Superior temporal gyrus (tissue), 1 donor: ENCODE measurements around the gene FOXL3.
"Not testable (repeated sequence)": the region's sequence is repeated elsewhere in the genome, so short reads cannot be mapped to it uniquely, and the experiment has no call there.

Source experiments
- DNase-seq: peaks from one replicate; pipeline ENCODE4 v3.0.0-alpha.2; 2016; ENCODE audit errors: extremely low spot score

Gene FOXL3

DNA sequence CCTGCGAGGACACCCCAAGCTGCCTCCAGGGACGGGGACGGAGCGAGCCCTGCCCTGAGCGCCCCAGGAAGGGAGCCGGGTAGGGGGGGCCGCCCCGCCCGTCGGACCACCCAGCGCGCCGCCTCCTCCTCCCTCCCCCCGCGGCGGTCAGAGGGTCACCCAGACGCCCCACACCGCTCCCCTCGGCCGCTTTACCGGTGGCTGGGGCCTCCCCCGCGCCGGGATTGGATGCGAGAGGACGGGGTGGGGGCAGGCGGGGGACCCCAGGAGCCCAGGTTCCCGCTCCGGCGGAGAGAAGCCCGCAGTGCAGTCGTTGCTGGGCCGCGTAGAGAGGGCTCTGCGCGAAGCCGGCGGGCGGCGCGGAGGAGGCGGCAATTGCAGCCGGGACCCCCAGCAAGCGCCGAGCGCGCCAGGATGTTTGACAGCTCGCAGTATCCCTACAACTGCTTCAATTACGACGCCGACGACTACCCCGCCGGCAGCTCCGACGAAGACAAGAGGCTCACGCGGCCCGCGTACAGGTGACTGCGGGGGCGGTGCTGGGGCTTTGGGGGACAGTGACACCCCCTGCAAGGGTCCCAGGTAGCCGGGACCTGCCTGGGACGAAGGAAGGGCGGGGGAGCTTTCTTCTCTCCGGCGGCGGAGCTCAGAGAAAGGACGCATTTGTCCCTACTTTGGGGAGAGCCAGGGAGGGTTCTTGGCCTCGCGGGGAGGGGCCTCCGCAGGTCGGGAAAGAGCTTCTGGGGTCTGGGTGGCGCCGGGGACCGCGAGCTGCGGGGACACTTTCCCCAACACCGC, at the start of gene FOXL3:
FOXL3 (plus strand) TSS at position 415 of the 798 bp plus-strand sequence; CDS start at position 415, 0 bp downstream.
- DNase-seq = no peak

DNA sequence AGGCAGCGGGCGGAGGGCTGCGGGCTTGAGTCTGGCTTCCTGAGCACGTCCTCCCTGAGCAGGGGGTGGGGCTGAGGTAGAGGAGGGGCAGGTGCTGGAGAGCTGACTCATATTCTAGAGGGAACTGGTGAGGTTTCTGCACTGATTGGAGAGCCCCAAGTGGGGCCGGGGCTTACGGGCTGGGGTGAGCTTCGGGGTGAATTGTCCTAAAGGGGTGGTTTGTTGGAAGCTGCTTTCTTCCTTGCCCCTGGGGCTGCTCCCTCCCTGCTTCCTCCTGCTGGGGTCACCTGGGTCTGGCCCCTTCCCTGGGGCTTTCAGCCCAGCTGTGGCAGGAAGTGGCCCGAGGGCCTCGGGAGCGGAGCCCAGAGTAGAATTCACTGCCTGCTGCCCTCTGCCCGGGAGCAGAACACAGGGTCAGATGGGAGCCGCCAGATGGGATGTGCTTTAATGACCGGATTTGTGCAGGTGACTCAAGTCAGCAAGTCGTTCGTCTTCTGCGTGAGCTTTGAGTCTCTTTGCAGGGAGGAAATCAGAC, 49.0 kb upstream of the FOXL3 start:
- DNase-seq = no peak

DNA sequence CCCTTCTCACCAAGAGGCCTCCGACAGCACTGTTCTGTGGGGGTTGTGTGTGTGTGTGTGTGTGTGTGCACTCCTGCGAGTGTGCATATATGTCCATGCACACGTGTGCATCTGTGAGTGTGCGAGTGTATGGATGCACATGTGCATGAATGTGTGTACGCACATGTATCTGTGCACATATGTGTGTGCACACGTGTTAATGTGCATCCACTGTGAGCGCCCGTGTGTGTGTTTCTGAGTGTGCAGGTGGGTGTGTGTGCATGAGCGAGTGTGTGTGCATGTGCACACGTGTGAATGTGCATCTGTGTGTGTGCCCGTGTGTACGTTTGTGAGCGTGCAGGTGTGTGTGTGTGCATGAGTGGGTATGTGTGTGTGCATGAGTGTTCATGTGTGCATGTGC, 48.5 kb upstream of the FOXL3 start:
- no peak for DNase-seq

DNA sequence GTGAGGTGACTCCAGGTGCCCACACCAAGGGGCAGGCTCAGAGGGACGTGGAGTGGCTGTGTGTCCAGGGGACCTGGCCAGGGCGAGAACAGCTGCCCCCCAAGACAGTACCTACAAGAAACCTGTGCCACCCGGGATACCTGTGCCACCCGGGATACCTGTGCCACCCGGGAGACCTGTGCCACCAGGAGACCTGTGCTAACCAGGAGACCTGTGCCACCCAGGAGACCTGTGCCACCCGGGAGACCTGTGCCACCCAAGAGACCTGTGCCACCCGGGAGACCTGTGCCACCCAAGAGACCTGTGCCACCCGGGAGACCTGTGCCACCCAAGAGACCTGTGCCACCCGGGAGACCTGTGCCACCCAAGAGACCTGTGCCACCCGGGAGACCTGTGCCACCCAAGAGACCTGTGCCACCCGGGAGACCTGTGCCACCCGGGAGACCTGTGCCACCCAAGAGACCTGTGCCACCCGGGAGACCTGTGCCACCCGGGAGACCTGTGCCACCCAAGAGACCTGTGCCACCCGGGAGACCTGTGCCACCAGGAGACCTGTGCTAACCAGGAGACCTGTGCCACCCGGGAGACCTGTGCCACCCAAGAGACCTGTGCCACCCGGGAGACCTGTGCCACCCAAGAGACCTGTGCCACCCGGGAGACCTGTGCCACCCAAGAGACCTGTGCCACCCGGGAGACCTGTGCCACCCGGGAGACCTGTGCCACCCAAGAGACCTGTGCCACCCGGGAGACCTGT, 47.0 kb upstream of the FOXL3 start:
- not testable (repeated sequence) for DNase-seq

DNA sequence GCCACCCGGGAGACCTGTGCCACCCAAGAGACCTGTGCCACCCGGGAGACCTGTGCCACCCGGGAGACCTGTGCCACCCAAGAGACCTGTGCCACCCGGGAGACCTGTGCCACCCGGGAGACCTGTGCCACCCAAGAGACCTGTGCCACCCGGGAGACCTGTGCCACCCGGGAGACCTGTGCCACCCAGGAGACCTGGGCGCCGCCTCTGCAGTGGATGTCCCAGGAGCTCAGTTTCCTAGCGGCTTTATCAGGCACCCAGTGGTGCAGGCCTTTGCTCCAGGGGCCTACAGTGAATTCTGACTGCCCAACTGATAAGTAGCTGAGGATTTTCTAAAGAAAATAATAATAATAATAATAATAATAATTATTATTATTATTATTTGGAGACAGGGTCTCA, 46.4 kb upstream of the FOXL3 start:
- DNase-seq = not testable (repeated sequence)

DNA sequence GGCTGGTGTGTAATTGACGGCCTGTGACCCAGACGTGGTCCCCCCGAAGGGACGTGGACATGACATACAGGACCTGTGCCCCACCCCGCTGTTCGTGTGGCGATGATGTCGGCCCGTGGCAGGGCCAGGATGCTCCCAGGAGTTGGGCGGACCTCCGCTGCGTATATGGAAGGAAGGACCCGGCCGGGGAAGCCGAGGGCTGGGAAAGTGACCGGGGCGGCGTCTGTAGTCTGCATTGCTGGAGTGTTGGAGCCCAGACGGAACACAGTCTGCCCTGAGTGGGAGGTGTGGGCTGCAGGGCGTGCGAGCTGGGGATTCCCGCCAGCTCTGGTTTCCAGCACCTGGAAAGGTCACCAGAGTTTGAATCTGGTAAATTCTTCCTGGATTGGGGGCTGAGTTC, 45.0 kb upstream of the FOXL3 start:
- DNase-seq = no peak

DNA sequence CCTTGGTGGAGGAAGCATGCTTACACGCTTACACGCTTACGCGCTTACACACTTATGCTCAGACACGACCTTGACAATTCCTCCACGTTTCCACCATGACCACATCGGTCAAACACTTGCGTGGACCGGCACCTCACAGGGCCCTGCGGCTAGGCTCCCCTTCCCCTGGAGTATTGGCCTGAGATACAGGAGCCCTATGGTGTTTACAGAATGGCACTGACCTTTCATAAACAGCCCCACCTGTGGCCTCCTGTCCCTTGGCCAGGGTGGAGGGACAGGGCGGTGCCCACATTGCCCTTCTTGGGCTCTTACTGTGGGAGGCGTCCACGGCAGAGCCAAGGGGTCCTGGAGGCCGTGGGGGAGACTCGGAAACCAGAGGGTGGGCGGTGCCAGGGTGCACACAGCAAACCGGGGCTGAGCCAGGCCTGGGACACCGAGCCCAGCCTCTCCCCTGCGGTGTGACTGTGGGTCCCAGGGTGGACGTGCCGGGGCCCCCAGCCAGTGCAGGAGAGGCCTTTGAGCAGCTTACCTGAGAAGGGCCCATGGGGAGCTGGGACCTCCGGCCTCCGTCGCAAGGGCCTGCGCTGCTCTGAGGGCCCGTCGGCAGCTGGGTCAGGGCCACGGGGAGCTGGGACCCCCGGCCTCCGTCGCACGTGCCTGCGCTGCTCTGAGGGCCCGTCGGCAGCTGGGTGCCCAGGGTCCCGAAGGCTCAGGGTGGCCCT, 44.2 kb upstream of the FOXL3 start:
- no peak for DNase-seq

DNA sequence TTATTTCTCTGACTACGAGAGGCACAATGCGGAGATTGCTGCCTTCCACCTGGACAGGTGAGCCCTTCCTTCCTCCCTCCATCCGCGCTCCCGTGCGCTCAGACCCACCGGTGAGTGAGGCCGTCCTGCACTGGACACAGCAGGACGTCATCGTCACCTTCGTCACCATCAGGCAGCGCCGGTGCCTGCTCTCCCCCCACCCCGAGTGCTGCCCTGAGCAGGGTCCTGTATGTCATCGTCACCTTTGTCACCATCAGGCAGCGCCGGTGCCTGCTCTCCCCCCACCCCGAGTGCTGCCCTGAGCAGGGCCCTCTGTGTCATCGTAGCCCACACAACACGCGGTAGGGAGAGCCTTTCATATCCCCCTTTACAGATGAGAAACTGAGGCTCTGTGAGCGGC, 43.5 kb upstream of the FOXL3 start:
- no peak for DNase-seq

DNA sequence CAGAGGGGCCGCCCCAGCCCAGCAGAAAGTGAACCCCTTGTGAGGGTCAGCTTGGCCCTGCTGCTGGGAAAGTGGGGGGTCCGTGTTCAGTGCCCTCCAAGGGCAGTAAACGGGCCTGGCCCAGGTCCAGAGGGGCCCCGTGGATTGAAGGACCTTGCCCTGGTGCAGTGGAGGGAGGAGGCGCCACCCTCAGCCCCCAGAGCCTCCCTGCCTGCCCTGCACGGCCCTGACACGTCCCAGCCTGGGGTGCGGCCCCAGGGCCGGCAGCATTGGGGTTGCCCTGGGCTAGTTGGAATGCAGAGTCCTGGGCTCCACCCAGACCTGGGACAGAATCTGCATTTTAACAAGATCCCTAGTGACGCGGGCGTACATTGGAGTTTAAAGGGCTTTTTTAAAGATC, 42.8 kb upstream of the FOXL3 start:
- no peak for DNase-seq

DNA sequence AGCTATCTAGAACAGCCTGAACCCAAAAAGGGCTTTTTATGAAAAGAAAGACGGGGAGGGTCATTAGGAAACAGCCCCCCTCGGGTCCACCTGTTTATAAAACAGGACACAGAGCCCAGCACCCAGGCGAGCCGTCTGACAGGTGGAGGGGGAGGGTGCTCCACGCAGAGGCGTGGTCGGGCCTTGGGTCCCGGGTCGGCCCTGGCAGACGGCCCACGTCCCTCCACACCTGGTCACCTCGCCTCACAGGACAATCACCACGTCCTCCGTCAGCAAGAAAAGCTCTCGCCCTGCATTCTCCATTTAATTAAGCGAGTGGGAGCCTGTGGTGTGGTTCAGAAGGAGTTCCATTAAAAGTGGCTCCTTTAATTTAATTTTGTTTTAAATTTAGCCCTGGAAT, 42.3 kb upstream of the FOXL3 start:
- DNase-seq = no peak

DNA sequence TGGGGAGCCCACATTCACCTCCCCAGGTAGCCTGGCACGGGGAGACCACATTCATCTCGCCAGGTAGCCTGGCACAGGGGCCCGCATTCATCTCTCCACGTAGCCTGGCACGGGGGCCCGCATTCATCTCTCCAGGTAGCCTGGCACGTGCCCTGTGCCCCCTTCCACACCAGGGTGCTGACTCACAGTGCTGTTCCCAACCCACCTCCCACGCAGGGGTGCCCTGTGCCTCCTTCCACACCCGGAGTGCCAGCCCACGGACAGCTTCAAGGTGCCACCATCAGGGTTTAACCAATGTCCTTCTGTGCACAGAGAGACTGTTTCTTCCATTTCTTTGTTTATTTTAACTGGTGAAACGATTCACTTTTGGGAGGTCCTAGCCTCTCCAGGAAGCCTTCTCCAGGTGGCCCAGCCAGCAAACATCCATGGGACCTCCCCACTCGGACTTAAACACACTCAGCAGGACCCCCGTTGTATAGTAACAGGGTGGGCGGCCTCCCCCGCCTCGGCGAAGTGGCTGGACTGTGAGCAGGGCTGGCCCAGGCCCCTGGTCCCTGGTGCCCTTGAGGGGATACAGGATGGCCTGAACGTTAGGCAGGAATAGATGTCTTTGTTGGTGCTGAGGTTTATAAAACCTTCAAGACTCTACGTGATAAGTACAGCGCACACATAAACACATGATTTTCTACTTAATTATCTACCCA, 41.1 kb upstream of the FOXL3 start:
- DNase-seq = no peak

DNA sequence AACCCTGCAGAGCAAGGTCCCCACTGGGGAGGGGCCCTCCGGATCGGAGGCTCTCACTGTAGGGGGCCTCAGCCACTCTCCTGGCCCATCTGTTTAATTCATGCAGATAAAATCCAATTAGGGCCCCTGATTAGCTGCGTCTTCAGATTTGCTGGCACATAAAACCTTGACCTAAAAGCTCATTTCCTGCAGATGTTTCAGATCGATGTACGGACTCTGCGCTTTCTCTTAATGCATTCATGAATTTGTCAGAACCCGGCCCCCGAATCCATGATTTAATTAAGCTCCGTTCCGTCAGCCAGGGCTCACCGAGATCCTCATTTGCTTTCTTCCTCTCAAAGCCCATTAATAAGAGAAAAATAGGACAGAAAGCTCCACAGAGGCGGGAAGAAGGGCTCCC, 40.0 kb upstream of the FOXL3 start:
- no peak for DNase-seq

DNA sequence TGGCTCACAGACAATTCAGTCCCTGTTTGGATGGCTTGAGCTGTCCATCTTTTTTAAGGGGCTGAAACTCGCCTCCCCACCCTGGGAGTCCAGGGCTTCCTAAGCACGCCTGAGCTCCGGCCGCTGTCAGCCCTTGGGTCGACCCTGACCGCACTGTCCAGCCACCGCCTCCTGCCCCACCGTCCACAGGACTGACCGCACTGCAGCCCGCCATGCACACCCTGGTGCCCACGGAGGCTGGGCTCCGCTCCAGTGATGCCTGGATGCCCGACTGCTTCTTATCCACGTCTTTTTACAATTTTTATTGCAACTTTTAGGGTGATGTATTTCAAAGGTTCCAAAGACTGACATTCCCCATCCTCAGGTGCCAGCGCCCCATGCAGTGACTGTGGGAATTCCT, 39.4 kb upstream of the FOXL3 start:
- DNase-seq = no peak

DNA sequence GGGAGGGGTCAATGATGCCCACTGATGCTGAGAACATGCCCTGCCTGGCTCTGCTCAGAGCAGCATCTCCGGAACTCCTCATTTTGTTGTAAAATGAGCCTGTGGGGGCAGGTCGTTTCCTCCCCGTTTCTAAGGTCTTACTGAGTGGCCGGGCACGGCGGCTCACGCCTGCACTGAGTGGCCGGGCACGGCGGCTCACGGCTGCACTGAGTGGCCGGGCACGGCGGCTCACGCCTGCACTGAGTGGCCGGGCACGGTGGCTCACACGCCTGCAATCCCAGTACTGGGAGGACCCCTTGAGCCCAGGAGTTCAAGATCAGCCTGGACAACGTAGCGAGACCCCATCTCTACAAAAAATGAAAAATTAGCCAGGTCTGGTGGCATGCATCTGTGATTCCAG, 39.0 kb upstream of the FOXL3 start:
- no peak for DNase-seq

DNA sequence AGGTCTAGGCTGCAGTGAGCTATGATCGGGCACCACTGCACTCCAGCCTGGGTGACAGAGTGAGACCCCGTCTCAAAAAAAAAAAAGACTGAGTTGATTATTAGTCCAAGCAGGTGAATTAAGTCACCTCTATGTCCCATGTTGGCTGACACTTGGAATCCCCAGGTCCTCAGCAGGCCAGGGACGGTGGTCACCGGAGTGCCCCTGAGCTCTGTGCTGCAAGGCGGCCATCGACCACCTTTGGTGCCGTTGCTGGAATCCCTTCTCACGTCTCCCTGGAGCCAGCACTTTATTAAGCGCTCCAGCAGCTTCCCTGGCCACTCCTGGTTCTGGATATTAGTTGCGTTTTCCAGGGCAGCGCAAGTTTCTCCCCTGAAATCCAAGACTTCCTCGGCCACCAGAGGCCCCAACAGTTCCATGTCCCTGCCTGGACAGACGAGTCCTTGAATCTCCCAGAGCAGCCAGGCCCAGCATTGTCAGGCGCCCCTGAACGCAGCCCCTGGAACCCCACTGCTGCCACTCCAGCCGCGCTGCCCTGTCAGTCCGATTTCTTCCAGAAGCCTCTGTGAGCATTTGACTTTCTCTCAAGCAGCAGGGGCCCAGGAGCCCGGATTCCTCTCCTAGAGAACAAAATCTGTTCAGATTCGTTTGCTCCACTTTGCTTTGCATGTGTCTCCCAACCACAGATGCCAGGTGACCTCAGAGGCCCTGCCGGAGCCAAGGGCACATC, 38.4 kb upstream of the FOXL3 start:
- no peak for DNase-seq

DNA sequence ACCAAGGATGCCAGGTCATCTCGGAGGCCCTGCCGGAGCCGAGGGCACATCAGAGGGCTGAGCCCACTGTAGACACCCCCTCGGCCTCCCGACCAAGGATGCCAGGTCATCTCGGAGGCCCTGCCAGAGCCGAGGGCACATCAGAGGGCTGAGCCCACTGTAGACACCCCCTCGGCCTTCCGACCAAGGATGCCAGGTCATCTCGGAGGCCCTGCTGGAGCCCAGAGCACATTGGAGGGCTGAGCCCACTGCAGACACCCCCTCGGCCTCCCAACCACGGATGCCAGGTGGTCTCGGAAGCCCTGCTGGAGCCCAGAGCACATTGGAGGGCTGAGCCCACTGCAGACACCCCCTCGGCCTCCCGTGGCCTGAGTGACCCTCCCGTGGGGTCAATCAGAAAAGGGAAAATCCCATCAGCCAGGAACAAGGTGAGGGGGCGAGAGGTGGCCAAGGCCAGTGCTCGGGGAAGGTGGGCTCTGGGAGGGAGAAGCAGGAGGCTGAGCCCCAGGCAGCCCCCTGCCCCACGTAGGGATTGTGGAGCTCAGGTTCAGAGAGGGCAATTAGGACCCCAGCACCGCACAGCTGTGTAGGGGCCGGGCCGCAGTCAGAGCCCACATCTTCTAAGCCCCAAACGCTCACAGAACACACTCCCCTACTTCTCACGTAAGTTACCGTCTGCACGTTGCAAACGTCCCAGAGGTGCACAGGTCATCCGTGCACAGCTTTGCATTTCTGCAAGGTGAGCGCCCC, 37.6 kb upstream of the FOXL3 start:
- DNase-seq = no peak

DNA sequence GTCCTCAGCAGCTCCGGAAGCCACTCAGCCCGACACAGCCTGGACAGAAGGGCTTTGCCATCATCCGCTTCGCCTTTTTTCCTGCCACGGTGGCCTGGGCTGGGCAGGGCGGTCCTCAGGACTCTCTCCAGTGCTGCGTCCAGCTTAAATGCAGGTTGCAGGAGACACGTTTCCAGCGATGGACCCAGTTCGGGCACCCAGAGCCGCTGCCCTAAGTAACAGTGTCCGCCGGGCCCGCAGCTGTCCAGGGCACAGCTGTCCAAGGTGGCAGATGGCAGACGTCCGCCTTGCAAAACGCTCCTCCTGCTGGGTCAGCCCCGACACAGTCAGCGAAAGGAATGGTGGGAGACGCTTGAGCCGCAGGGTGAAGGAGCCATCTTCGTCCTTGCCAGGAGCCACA, 37.0 kb upstream of the FOXL3 start:
- no peak for DNase-seq

DNA sequence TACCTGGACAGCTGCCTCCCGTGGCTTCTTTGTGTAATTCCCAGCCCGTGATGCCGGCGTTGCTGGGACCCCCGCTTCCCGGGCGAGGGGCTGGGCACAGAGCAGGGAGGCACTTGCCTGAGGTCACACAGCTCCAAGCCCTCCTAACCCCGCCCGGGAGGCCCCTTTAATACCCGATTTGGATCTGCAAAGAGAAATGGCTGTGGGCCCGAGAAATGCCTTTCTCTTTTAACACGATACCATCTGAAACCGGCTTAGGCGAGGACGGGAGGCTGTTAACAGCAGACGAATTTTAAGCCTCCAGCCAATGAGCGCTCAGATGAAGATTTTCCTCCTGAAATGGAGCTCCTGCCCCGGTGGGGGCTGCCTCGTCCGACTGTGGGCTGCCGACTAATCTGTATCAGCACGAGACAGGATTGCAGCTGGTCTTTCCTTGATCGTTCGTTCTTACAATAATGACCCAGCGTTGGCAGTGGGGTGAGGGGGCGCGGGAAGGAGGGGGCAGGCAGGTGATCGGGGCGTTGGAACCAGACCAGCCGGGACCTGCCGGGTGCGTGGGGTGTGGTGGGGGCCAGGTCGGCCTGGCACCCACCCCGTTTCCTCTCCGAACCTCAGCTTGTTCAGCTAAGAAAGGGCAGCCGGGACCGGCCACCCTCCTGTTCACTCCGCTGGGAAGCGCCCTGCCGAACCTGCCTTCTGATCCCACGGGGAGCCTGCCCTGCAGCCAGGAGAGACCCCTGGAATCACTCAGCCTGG, 36.2 kb upstream of the FOXL3 start:
- no peak for DNase-seq

DNA sequence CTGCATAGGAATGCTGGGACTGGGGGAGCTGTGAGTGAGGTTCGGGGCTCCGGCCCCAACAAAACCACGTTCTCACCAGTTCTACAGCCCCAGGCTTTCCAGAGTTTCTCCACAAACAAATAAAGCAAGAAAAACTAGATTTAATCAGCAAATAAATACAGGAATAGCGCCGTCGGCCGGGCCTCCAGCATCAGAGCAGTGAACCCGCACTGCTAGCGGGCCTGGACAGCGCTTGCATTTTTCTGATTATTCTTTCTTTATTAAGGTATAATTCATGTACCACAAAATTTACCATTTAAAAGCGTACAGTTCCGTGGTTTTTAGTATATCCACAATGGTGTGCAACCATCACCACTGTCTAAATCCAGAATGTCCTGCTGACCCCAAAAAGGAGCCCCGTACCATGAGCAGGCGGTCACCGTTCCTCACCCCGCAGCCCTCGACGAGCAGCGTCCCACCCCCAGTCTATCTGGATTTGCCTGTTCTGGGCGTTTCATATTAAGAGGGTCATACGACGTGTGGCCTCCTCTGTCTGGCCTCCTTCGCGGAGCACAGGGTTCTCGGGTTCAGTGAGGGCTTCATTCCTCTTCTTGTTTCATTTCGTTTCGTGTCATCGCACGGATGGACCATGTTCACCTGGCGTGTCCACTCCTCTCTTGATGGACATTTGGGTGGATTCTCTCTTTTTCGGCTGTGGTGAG, 35.5 kb upstream of the FOXL3 start:
- no peak for DNase-seq
